B cell (primary cell): ENCODE measurements around the gene PRR11.

Experiments used
- CTCF ChIP-seq: fragments of 200-600 bp; IDR thresholded peaks from one replicate; pipeline ENCODE4 v1.8.0; 2022; ENCODE audit warnings: antibody characterized with exemption, mild to moderate bottlenecking
- EZH2 ChIP-seq: IDR thresholded peaks from 2 replicates; pipeline ENCODE4 v1.6.1; 2012; ENCODE audit warnings: borderline replicate concordance, low read depth, mild to moderate bottlenecking, moderate library complexity, low read length; ENCODE audit not compliant: insufficient read depth, poor library complexity, severe bottlenecking

DNA sequence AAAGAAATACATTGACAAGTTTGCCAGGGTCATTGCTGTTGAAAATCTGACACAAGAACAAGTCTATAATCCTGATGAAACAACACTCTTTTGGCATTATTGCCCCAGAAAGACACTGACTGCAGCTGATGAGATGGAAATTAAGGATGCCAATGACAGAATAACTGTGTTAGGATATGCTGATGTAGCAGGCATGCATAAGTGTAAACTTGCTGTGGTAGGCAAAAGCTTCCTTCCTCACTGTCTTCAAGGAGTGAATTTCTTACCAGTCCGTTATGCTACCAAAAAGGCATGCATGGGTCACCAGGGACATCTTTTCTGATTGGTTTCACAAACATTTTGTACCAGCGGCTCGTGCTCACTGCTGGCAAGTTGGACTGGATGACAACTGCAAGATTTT lies 75.2 kb downstream of the PRR11 start:
- TF ChIP-seq CTCF (no peak), EZH2 (no peak)
